Measurements from ENCODE around the gene GP1BA. TPM values are rescaled to one million over a fixed set of nuclear protein-coding genes. Genes with fewer than 3 reads are reported as not detected.
A peak's percentile ranks its signal among the peaks of the same experiment; 100 is the strongest.

Gene GP1BA
- total and polyA plus RNA-seq, 2 experiments from 2014 or later, result 0.24 TPM; not detected in 1

DNA sequence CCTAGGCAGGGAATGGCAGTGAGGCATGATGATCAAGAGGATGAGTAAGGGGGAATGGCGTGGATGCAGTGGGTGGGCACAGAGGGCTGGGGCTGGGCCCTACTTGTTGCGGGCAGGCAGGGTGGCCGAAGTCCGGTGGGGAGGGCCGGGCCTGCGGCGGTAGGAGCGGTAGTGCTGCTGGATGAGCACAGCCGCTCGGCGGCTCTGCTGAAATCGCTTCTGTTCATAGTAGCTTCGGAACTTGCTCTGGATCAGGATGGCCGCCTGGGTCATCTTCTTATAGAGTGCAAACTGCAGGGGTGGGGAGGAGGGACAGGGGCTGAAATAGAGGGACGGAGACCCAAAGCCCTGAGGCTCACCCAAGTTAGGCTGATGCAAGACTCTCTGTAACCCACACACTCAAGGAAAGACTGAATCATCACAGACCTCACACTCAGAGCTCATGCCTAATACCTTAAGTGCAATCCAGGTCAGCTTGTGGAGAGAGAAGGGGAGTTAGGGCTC, 37.0 kb downstream of the GP1BA start:
- H3K4me1 Mint-ChIP-seq, result peaks cover 35% of the 10 kb centered on the region
- DNase-seq (ENCODE audit: low spot score) (no peak), ATAC-seq (no peak)
- H3K36me3 ChIP-seq (ENCODE audit: insufficient read depth), result no peaks in the 10 kb centered on the region; the same call in 1 of the 2 replicates
- H3K4me3 Mint-ChIP-seq, result no peak overlapping the region
- H3K36me3 Mint-ChIP-seq (ENCODE audit: low read depth), result peaks cover 64% of the 10 kb centered on the region
- peaks cover 19% of the 10 kb centered on the region; the same call in 1 of the 2 replicates for H3F3A ChIP-seq (replicated peaks; ENCODE audit: low read depth)
- H3K79me2 ChIP-seq (replicated peaks; ENCODE audit: insufficient read depth), result peaks cover 34% of the 10 kb centered on the region
- H3K27ac ChIP-seq (ENCODE audit: low read depth), result peak overlapping the region; percentile 97
- H3K4me1 ChIP-seq (ENCODE audit: insufficient read depth), result peaks cover 26% of the 10 kb centered on the region
- no peaks in the 10 kb centered on the region for H3K9me2 ChIP-seq (ENCODE audit: insufficient read depth)
- peaks cover 17% of the 10 kb centered on the region for H3K9me3 Mint-ChIP-seq
- H4K20me1 ChIP-seq (replicated peaks; ENCODE audit: insufficient read depth), result 0 out of 2 replicates have a peak, but pooled peaks cover 9% of the 10 kb centered on the region
- TF ChIP-seq, protein P1, sequence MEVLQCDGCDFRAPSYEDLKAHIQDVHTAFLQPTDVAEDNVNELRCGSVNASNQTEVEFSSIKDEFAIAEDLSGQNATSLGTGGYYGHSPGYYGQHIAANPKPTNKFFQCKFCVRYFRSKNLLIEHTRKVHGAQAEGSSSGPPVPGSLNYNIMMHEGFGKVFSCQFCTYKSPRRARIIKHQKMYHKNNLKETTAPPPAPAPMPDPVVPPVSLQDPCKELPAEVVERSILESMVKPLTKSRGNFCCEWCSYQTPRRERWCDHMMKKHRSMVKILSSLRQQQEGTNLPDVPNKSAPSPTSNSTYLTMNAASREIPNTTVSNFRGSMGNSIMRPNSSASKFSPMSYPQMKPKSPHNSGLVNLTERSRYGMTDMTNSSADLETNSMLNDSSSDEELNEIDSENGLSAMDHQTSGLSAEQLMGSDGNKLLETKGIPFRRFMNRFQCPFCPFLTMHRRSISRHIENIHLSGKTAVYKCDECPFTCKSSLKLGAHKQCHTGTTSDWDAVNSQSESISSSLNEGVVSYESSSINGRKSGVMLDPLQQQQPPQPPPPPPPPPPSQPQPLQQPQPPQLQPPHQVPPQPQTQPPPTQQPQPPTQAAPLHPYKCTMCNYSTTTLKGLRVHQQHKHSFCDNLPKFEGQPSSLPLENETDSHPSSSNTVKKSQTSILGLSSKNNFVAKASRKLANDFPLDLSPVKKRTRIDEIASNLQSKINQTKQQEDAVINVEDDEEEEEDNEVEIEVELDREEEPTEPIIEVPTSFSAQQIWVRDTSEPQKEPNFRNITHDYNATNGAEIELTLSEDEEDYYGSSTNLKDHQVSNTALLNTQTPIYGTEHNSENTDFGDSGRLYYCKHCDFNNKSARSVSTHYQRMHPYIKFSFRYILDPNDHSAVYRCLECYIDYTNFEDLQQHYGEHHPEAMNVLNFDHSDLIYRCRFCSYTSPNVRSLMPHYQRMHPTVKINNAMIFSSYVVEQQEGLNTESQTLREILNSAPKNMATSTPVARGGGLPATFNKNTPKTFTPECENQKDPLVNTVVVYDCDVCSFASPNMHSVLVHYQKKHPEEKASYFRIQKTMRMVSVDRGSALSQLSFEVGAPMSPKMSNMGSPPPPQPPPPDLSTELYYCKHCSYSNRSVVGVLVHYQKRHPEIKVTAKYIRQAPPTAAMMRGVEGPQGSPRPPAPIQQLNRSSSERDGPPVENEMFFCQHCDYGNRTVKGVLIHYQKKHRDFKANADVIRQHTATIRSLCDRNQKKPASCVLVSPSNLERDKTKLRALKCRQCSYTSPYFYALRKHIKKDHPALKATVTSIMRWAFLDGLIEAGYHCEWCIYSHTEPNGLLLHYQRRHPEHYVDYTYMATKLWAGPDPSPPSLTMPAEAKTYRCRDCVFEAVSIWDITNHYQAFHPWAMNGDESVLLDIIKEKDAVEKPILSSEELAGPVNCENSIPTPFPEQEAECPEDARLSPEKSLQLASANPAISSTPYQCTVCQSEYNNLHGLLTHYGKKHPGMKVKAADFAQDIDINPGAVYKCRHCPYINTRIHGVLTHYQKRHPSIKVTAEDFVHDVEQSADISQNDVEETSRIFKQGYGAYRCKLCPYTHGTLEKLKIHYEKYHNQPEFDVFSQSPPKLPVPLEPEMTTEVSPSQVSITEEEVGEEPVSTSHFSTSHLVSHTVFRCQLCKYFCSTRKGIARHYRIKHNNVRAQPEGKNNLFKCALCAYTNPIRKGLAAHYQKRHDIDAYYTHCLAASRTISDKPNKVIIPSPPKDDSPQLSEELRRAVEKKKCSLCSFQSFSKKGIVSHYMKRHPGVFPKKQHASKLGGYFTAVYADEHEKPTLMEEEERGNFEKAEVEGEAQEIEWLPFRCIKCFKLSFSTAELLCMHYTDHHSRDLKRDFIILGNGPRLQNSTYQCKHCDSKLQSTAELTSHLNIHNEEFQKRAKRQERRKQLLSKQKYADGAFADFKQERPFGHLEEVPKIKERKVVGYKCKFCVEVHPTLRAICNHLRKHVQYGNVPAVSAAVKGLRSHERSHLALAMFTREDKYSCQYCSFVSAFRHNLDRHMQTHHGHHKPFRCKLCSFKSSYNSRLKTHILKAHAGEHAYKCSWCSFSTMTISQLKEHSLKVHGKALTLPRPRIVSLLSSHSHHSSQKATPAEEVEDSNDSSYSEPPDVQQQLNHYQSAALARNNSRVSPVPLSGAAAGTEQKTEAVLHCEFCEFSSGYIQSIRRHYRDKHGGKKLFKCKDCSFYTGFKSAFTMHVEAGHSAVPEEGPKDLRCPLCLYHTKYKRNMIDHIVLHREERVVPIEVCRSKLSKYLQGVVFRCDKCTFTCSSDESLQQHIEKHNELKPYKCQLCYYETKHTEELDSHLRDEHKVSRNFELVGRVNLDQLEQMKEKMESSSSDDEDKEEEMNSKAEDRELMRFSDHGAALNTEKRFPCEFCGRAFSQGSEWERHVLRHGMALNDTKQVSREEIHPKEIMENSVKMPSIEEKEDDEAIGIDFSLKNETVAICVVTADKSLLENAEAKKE (CRISPR knock-in tag; IDR thresholded peaks at IDR 0.05), result no peak
- TF ChIP-seq REST (IDR thresholded peaks at IDR 0.05; ENCODE audit: unreplicated experiment) (no peak), JUNB (IDR thresholded peaks at IDR 0.05; ENCODE audit: unreplicated experiment) (no peak), ZNF331 (CRISPR knock-in tag; IDR thresholded peaks at IDR 0.05; ENCODE audit: low read depth) (no peak), STAT1 (IDR thresholded peaks at IDR 0.05; ENCODE audit: unreplicated experiment) (no peak), POLR2AphosphoS5 (IDR thresholded peaks at IDR 0.05; ENCODE audit: low read depth) (no peak; the same call in 1 of the 2 replicates), EZH2phosphoT487 (IDR thresholded peaks at IDR 0.05; ENCODE audit: unreplicated experiment) (no peak), NANOG (IDR thresholded peaks at IDR 0.05; ENCODE audit: borderline replicate concordance) (no peak), ZNF114 (CRISPR knock-in tag; IDR thresholded peaks at IDR 0.05) (no peak)
- H3K4me2 ChIP-seq, result peak overlapping the region; percentile 99
- H3K27me3 Mint-ChIP-seq (ENCODE audit: insufficient read depth, low read depth, poor library complexity), result peaks cover 33% of the 10 kb centered on the region
- H3K27me3 ChIP-seq (ENCODE audit: insufficient read depth), result peaks cover 12% of the 10 kb centered on the region
- no peak overlapping the region for H3K27ac Mint-ChIP-seq
- H2AFZ ChIP-seq, result peak overlapping the region; percentile 63; the same call in 1 of the 2 replicates
- H3K4me3 ChIP-seq, result peak overlapping the region; percentile 59
